ENCODE measurements around the gene FRMD6. TPM values are rescaled to one million over a fixed set of nuclear protein-coding genes. Genes with fewer than 3 reads are reported as not detected.

The FRMD6 gene
- total RNA-seq, 4 donors from 2014 or later = 88.3 to 165 (median 119) TPM

- Histone ChIP-seq H3K9me3 (no peaks in the 10 kb centered on the region), H3K27ac (no peak overlapping the region), H3K27me3 (no peaks in the 10 kb centered on the region), H3K4me1 (peaks cover 8% of the 10 kb centered on the region), H3K36me3 (no peaks in the 10 kb centered on the region), H3K4me3 (no peak overlapping the region)
- no peak for DNase-seq (ENCODE audit: low spot score in 2 of 2)
- 96% methylated on average over 2 of the region's 2 CpGs for WGBS
- TF ChIP-seq POLR2AphosphoS5 (IDR thresholded peaks at IDR 0.05) (no peak), POLR2A (IDR thresholded peaks at IDR 0.05) (no peak), EP300 (IDR thresholded peaks at IDR 0.05) (no peak), CTCF (IDR thresholded peaks at IDR 0.05) (no peak)
These were observed 30.1 kb upstream of the FRMD6 start for GRCh38 chr14:51621654-51622053.

DNA sequence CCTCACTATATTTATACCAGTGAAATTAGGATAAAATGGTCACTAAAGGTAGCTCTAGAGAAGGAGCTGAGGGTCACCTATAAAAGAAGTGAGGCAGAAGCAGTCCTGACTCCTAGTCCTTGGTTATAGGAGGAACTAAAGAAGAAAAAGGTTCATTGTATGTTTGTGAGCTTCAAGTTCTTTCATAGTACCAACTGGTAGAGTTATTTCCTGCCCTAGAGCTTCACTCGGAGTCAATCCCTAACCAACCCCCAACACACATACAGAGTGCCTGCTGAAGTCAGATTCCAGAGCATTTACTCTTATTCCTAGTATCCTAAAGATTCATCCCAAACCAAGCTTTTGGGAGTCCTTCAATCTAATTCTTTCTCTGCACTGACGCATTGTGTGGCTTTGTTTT, 29.3 kb upstream of the FRMD6 start:
- DNase-seq (ENCODE audit: low spot score in 2 of 2) = no peak
- H3K4me3 ChIP-seq = no peak overlapping the region
- no peak for TF ChIP-seq POLR2AphosphoS5 (IDR thresholded peaks at IDR 0.05)
- no peaks in the 10 kb centered on the region for H3K27me3 ChIP-seq
- peaks cover 4% of the 10 kb centered on the region for H3K4me1 ChIP-seq
- 88% methylated on average over 2 of the region's 2 CpGs for WGBS
- H3K36me3 ChIP-seq = no peaks in the 10 kb centered on the region
- H3K9me3 ChIP-seq = no peaks in the 10 kb centered on the region
- H3K27ac ChIP-seq = no peak overlapping the region

DNA sequence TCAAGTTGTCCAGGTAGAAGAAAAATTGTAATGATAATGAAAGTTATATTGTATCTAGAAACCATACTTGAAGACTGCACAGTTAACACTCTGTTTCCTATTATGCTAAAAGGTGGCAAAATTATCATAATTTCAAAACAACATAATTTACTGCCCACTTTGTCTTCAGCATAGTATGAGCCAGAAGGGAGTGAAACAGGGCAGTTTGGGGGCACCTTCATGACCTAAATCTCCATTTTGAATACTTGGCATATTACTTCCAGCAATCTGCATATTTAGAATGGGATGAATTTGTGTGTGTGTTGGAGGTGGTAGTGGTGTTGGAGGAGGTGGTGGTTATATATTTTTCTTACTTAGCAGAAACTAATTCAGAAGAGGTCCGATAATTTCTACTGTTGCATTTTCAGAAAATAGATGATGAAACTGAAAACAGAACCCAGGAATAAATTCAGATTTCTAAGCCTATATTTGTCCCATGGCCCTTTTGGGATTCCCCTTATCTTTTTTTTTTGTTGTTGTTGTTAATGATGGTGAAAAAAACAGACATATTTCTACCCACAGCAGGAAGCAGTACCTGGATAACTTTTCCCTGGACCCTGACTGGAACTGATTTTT, 26.6 kb upstream of the FRMD6 start:
- Histone ChIP-seq H3K9me3 (no peaks in the 10 kb centered on the region), H3K4me1 (peaks cover 3% of the 10 kb centered on the region), H3K27ac (no peak overlapping the region), H3K36me3 (no peaks in the 10 kb centered on the region), H3K27me3 (no peaks in the 10 kb centered on the region), H3K4me3 (no peak overlapping the region)
- TF ChIP-seq CTCF (IDR thresholded peaks at IDR 0.05) (no peak), POLR2A (IDR thresholded peaks at IDR 0.05) (no peak), EP300 (IDR thresholded peaks at IDR 0.05) (no peak), POLR2AphosphoS5 (IDR thresholded peaks at IDR 0.05) (no peak)
- WGBS = 89% methylated on average over 1 of the region's 1 CpG
- no peak for DNase-seq (ENCODE audit: low spot score in 2 of 2)

GRCh38 chr14:51626185-51626584, 25.5 kb upstream of the FRMD6 start:
- H3K27me3 ChIP-seq = no peaks in the 10 kb centered on the region
- H3K4me3 ChIP-seq = no peak overlapping the region
- TF ChIP-seq CTCF (IDR thresholded peaks at IDR 0.05) = no peak
- H3K4me1 ChIP-seq = peaks cover 3% of the 10 kb centered on the region
- no peak overlapping the region for H3K27ac ChIP-seq
- H3K36me3 ChIP-seq = no peaks in the 10 kb centered on the region
- WGBS = 54% methylated on average over 2 of the region's 2 CpGs
- DNase-seq (ENCODE audit: low spot score in 2 of 2) = no peak
- no peaks in the 10 kb centered on the region for H3K9me3 ChIP-seq

- TF ChIP-seq POLR2A (IDR thresholded peaks at IDR 0.05) = no peak
- TF ChIP-seq POLR2AphosphoS5 (IDR thresholded peaks at IDR 0.05) = no peak
- TF ChIP-seq EP300 (IDR thresholded peaks at IDR 0.05) = no peak
- TF ChIP-seq CTCF (IDR thresholded peaks at IDR 0.05) = no peak
- no peak overlapping the region for H3K4me3 ChIP-seq
- 30% methylated on average over 1 of the region's 1 CpG for WGBS
- peaks cover 3% of the 10 kb centered on the region for H3K4me1 ChIP-seq
- no peak for DNase-seq (ENCODE audit: low spot score in 2 of 2)
- H3K27ac ChIP-seq = no peak overlapping the region
- no peaks in the 10 kb centered on the region for H3K9me3 ChIP-seq
- no peaks in the 10 kb centered on the region for H3K27me3 ChIP-seq
- no peaks in the 10 kb centered on the region for H3K36me3 ChIP-seq
These were observed 24.9 kb upstream of the FRMD6 start for GRCh38 chr14:51626788-51627187.

DNA sequence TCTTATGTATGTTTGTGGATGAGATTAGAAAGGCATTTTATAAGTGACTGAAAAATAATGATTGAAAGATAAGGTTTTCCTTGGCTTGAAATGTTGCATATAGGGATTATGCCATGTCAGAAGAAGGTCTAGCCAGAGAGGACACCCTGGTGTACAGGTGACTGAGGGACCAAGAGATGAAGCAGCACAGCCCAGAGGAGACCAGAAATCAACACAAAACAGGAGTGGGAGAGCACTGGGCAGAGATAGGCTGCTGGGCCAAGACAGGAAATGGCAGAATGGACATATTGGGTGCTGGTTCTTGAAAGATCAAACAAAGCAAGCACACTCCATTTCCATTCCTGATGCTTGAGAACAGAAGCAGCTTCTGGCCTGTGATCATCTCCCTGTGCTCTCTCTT, 24.4 kb upstream of the FRMD6 start:
- Histone ChIP-seq H3K27ac (no peak overlapping the region), H3K27me3 (no peaks in the 10 kb centered on the region), H3K9me3 (no peaks in the 10 kb centered on the region), H3K4me3 (no peak overlapping the region), H3K36me3 (no peaks in the 10 kb centered on the region), H3K4me1 (peaks cover 3% of the 10 kb centered on the region)
- TF ChIP-seq EP300 (IDR thresholded peaks at IDR 0.05) = no peak
- TF ChIP-seq POLR2AphosphoS5 (IDR thresholded peaks at IDR 0.05) = no peak
- TF ChIP-seq CTCF (IDR thresholded peaks at IDR 0.05) = no peak
- no peak for TF ChIP-seq POLR2A (IDR thresholded peaks at IDR 0.05)
- DNase-seq (ENCODE audit: low spot score in 2 of 2) = no peak

All from suprapubic skin (tissue), 4 donors.